Bronchial epithelial cell (primary cell): ENCODE measurements around the gene SUSD6. TPM values are rescaled to one million over a fixed set of nuclear protein-coding genes. Genes with fewer than 3 reads are reported as not detected.

Experiments used
- DNase-seq: peaks from one replicate; pipeline ENCODE4 v3.0.0-alpha.2; 2010; ENCODE audit warnings: low read depth
- FAIRE-seq: peaks from 2 replicates; lab custom pipeline; 2011; peaks lifted over from hg19 to GRCh38; lab: Jason Lieb, UNC
- H3K27me3 ChIP-seq: 2 replicates; pipeline ENCODE4 v1.5.1; 2011; ENCODE audit warnings: low read length; ENCODE audit not compliant: control insufficient read depth, insufficient read depth
- H3K36me3 ChIP-seq: 2 replicates; pipeline ENCODE4 v1.5.1; 2011; ENCODE audit warnings: low read length; ENCODE audit not compliant: control insufficient read depth, insufficient read depth
- H3K4me3 ChIP-seq: 2 replicates; pipeline ENCODE4 v1.5.1; 2011; ENCODE audit warnings: mild to moderate bottlenecking, low read depth, low read length, control low read depth
- CTCF ChIP-seq: IDR thresholded peaks from 2 replicates; pipeline ENCODE4 v1.5.1; 2011; ENCODE audit warnings: mild to moderate bottlenecking, moderate library complexity, low read length, control low read depth, inconsistent platforms; ENCODE audit not compliant: insufficient read depth, severe bottlenecking
- total RNA-seq: library from RNA; depleted of rRNA; stranded (reverse); fragments of >200 nt; gene quantifications from 2 replicates; pipeline ENCODE4 v1.2.1, GENCODE V29; 2014

SUSD6 gene
- total RNA-seq, 1 donor from 2014 or later = 3.9 TPM

DNA sequence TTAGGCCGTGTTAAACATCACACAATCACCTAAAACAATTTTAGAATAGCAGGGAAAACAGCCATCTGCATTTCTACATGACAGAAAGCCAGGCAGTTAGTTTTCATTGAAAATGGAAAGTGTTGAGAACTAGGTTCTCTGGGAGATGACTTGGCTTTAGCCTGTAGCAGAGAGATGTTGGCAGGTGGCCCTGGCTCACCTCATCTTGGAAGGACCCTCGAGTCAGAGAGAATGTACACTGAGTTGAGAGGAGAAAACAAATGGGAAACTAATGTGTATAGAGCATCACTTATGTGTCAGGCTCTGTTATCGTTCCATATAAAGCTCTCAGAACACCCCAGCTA, 51.9 kb downstream of the SUSD6 start:
- DNase-seq = no peak
- no peak for FAIRE-seq
- TF ChIP-seq CTCF = no peak

DNA sequence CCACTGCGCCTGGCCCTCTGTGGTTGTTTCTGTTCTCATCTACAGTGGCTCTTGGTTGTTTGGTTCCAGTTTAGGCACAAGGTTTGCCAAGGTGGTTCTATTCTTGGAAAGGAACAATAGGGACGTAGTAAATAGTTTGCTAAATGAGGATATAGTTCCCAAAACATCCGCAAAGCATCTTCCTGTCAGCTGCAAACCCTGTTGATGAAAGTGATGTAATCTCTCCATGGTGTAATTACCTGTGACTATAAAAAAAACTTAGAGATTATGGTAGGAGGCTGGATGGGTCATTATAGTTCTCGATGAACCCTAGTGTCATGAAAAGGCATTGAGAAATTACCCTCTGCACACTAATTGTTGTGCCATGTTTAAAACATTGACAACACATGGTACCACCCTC, 52.9 kb downstream of the SUSD6 start:
- FAIRE-seq = no peak

More for the DNA sequence above, 51.9 kb downstream of the SUSD6 start:
- no peaks in the 10 kb centered on the region for H3K27me3 ChIP-seq
- H3K36me3 ChIP-seq = peaks cover 7% of the 10 kb centered on the region
- H3K4me3 ChIP-seq = no peak overlapping the region

GRCh38 chr14:69664865-69665526, 53.6 kb downstream of the SUSD6 start:
- DNase-seq (no peak), FAIRE-seq (no peak)
- Histone ChIP-seq H3K36me3 (peaks cover 2% of the 10 kb centered on the region), H3K4me3 (no peak overlapping the region), H3K27me3 (no peaks in the 10 kb centered on the region)
- TF ChIP-seq CTCF = no peak

More for the DNA sequence above, 52.9 kb downstream of the SUSD6 start:
- TF ChIP-seq CTCF = no peak
- no peaks in the 10 kb centered on the region for H3K27me3 ChIP-seq
- DNase-seq = no peak
- no peak overlapping the region for H3K4me3 ChIP-seq
- H3K36me3 ChIP-seq = peaks cover 5% of the 10 kb centered on the region

- no peaks in the 10 kb centered on the region for H3K27me3 ChIP-seq
- no peak for FAIRE-seq
Observed at GRCh38 chr14:69665631-69666030, 54.2 kb downstream of the SUSD6 start.

DNA sequence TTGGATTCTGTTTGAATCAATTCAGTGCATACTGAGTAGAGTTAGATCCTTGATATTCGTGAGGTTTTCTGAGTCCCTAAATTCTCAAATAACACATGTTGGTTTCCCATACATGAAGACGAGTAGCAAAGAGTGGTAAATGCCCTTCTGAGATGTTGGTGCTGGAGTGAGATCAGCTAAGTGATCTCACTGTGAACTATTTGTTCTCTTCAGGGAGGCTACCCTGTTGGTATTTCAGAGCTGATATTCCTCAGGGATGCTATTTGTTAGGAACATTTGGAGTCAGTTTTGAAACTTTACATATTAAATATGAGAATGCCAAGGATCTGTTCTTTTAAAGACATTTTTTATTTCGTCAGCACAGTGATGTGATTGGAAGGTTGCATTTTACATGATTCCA, 54.7 kb downstream of the SUSD6 start:
- DNase-seq (no peak), FAIRE-seq (no peak)
- no peak for TF ChIP-seq CTCF
- Histone ChIP-seq H3K4me3 (no peak overlapping the region), H3K27me3 (no peaks in the 10 kb centered on the region), H3K36me3 (no peaks in the 10 kb centered on the region)

More at GRCh38 chr14:69665631-69666030, 54.2 kb downstream of the SUSD6 start:
- DNase-seq = no peak
- TF ChIP-seq CTCF = no peak
- Histone ChIP-seq H3K4me3 (no peak overlapping the region), H3K36me3 (no peaks in the 10 kb centered on the region)
